Measurements from ENCODE around the gene ARHGAP9.

The ARHGAP9 gene

DNA sequence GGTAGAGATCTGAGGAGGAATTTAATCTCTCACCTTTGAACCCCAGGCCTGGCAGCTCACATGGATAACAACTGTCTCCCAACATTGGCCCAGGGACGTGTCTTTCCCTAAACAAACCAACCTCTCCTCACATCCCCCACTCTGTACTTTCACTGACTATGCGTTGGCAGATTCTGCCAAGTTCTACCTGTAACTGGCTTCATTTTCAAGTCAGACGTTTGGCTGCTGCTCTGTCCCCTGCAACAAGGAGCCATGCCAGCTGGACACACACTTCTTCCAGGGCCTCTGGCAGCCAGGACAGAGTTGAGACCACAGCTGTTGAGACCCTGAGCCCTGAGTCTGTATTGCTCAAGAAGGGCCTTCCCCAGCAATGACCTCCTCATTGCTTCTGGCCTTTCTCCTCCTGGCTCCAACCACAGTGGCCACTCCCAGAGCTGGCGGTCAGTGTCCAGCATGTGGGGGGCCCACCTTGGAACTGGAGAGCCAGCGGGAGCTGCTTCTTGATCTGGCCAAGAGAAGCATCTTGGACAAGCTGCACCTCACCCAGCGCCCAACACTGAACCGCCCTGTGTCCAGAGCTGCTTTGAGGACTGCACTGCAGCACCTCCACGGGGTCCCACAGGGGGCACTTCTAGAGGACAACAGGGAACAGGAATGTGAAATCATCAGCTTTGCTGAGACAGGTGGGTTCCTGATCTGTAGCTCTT, 45.0 kb downstream of the ARHGAP9 start, which contains the start of gene INHBC:
Gene INHBC, plus strand, starts transcription at position 268 of the 707 bp plus-strand sequence. Its CDS starts 103 bp downstream, at position 371.
- no peak for DNase-seq (ENCODE audit: low read depth)
- TF ChIP-seq, protein P1, sequence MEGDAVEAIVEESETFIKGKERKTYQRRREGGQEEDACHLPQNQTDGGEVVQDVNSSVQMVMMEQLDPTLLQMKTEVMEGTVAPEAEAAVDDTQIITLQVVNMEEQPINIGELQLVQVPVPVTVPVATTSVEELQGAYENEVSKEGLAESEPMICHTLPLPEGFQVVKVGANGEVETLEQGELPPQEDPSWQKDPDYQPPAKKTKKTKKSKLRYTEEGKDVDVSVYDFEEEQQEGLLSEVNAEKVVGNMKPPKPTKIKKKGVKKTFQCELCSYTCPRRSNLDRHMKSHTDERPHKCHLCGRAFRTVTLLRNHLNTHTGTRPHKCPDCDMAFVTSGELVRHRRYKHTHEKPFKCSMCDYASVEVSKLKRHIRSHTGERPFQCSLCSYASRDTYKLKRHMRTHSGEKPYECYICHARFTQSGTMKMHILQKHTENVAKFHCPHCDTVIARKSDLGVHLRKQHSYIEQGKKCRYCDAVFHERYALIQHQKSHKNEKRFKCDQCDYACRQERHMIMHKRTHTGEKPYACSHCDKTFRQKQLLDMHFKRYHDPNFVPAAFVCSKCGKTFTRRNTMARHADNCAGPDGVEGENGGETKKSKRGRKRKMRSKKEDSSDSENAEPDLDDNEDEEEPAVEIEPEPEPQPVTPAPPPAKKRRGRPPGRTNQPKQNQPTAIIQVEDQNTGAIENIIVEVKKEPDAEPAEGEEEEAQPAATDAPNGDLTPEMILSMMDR (IDR thresholded peaks at IDR 0.05; ENCODE audit: control insufficient read depth, insufficient read depth, low read depth, low read length, missing control alignments), result no peak
- no peak within 1 kb of the TSS for H3K4me3 ChIP-seq (ENCODE audit: control insufficient read depth, low read depth, low read length)

DNA sequence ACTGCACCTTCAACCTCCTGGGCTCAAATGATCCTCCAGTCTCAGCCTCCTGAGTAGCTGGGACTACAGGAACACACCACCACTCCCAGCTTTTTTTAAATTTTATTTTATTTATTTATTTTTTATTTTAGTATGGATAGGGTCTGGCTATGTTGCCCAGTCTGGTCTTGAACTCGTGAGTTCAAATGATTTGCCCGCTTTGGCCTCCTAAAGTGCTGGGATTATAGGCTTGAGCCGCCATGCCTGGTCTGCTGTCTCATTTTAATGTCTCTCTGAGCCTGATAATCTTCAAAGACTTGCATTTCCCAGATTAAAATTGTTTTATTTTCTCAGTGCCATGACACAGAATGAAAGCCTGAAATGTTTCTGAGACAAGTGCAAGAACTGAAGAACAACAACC, 46.3 kb downstream of the ARHGAP9 start:
- no peak for DNase-seq (ENCODE audit: low read depth)
- H3K4me3 ChIP-seq (ENCODE audit: control insufficient read depth, low read depth, low read length), result no peak overlapping the region
- TF ChIP-seq, protein P1 (IDR thresholded peaks at IDR 0.05; ENCODE audit: control insufficient read depth, insufficient read depth, low read depth, low read length, missing control alignments), result no peak

DNA sequence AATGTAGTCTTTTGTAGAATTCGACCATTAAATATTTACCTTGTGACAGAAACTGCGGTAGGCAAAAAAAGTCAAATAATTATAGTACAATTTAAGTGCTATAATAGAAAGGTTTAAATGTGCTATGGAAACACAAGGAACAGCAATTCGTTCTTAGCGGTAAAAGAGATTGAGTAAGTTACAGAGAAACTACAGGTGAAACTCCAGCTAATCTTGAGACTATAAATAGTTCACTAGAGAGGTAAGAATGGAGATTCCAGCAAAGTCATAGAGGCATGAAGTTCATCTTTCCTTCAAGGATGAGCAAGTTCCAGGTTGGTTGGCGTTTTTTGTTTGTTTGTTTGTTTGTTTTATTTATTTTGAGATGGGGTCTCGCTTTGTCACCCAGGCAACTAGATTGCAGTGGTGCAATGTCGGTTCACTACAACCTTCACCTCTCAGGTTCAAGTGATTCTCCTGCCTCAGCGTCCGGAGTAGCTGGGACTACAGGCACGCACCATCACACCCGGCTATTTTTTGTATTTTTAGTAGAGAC, 47.9 kb downstream of the ARHGAP9 start:
- H3K4me3 ChIP-seq (ENCODE audit: control insufficient read depth, low read depth, low read length), result no peak overlapping the region
- TF ChIP-seq, protein P1 (IDR thresholded peaks at IDR 0.05; ENCODE audit: control insufficient read depth, insufficient read depth, low read depth, low read length, missing control alignments), result no peak

DNA sequence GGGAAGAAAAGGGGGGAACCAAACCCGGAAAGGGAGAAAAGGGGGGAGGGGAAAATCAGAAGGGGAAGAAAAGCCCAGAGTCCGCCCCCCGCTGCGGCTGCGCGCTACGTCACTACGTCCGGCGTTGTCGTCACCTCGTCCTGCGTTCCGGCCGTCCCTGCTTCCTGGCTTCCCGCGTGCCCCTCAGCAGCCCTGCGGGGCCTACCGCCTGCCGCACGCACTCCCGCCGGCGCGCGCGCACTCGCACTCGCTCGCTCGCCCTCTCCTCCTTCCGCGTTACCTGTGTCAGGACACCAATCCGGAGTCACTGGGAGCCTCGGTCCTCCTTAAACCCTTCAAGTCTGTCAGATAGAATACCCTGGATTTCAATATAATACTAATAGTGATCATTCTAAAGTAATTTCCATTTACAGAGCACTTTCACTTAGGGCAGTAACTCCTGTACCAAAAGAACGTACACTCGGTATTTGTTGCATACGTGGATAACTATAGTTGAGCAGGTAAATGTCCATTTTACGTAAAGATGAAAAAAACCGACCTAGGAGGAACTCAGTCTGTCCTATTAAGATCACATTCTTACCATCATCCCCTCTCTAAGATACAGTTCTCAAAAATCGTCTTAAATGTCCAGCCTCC, 48.6 kb downstream of the ARHGAP9 start, which contains the start of gene R3HDM2:
Gene R3HDM2, minus strand, starts transcription at position 113 of the 636 bp plus-strand sequence. CDS start 120,615 bp downstream, outside the sequence.
- peak; percentile 71 for DNase-seq (ENCODE audit: low read depth)
- TF ChIP-seq, protein P1 (IDR thresholded peaks at IDR 0.05; ENCODE audit: control insufficient read depth, insufficient read depth, low read depth, low read length, missing control alignments), result no peak
- H3K4me3 ChIP-seq (ENCODE audit: control insufficient read depth, low read depth, low read length), result peak within 1 kb of the TSS; percentile 51

More for the DNA sequence above, 47.9 kb downstream of the ARHGAP9 start:
- no peak for DNase-seq (ENCODE audit: low read depth)

DNA sequence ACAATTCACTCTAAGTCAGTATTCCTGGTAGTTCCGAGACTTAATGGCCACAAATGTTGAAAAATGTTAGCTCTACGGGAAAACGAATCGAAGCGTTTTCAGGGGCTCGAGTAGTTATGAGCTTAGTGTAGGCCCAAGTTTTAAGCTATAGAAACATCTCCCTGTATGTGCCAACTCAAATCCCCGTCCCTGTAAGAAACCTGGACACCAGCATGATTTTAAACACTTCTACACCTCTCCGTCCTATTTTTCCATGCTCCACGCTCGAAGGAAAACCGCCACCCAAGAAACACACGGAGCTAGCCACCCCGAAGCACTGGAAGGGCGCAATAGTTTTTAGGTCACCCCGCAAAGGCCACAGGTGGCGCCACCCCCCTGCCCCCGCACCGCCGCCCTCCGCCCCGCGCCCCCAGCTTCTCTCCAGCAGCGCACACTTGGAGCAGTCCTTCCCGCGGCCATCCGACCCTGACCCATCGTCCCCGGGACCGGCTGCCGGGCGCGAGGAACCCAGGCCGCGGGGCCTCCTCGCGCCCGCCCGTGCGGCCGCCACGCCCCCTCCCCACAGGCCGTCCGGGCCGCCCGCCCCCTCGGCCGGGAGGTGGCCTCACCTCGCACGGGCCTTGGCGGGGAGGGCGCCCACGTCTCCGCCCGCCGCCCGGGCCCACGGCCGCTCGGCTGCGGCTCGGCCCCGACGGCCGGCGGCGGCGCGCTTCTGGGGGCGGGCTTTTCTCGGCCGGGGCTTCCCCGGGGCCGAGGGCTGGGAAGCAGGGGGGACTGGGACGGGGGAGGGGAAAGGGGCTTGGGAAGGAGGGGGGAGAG, 49.3 kb downstream of the ARHGAP9 start:
- H3K4me3 ChIP-seq (ENCODE audit: control insufficient read depth, low read depth, low read length), result peak overlapping the region; percentile 51
- no peak for DNase-seq (ENCODE audit: low read depth)
- TF ChIP-seq, protein P1 (IDR thresholded peaks at IDR 0.05; ENCODE audit: control insufficient read depth, insufficient read depth, low read depth, low read length, missing control alignments), result no peak

DNA sequence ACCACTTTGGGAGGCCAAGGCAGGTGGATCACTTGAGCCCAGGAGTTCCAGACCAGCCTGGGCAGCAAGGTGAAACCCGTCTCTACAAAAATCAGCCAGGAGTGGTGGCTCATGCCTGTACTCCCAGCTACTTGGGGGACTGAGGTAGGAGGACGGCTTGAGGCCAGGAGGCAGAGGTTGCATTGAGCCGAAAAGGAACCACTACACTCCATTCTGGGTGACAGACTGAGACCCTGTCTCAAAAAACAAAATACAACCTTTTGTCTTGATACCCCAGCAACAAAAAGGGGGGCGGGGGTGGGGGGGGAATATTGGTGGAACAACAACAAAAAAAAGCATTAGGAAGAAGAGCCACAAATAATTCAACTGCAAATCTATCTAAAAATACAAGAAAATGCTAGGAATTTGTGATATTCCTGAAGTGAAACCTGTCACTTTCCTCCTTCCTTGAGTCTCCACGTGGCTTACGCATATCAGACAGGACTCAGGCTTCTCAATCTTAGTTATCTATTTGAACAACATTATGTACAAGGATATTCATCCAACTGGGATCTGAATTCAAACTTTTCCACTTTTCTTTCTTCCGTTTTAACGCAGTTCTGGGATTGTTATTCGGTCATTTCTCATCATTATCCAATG, 50.1 kb downstream of the ARHGAP9 start:
- peak overlapping the region; percentile 51 for H3K4me3 ChIP-seq (ENCODE audit: control insufficient read depth, low read depth, low read length)
- TF ChIP-seq, protein P1 (IDR thresholded peaks at IDR 0.05; ENCODE audit: control insufficient read depth, insufficient read depth, low read depth, low read length, missing control alignments), result no peak
- no peak for DNase-seq (ENCODE audit: low read depth)
